Liver (tissue), 9 donors: ENCODE measurements around the gene CFAP54. TPM values are rescaled to one million over a fixed set of nuclear protein-coding genes. Genes with fewer than 3 reads are reported as not detected.
A peak's percentile ranks its signal among the peaks of the same experiment; 100 is the strongest.

Experiments used
- DNase-seq: peaks from one replicate; pipeline ENCODE4 v3.0.0-alpha.2; 2017; ENCODE audit warnings: low spot score
- H3K27ac ChIP-seq, 2 donors: one replicate each; pipeline ENCODE4 v1.7.0; 2013; ENCODE audit warnings: inconsistent platforms in 2 of 2, low read length in 2 of 2, control low read depth in 1 of 2, low read depth in 1 of 2, mild to moderate bottlenecking in 1 of 2
- H3K27me3 ChIP-seq, 4 donors: one replicate each; pipeline versions ENCODE4 v1.6.1 to v1.7.0; 2013; ENCODE audit warnings: low read length in 3 of 4, inconsistent platforms in 1 of 4, mild to moderate bottlenecking in 1 of 4, moderate library complexity in 1 of 4; ENCODE audit not compliant: control insufficient read depth in 4 of 4, insufficient read depth in 4 of 4
- H3K36me3 ChIP-seq, 4 donors: one replicate each; pipeline versions ENCODE4 v1.6.1 to v1.7.0; 2013; ENCODE audit warnings: low read length in 3 of 4, mild to moderate bottlenecking in 3 of 4, low read depth in 1 of 4, moderate library complexity in 1 of 4; ENCODE audit not compliant: control insufficient read depth in 4 of 4, insufficient read depth in 3 of 4
- H3K4me1 ChIP-seq, 4 donors: one replicate each; pipeline versions ENCODE4 v1.6.1 to v1.7.0; 2013; ENCODE audit warnings: low read length in 3 of 4, mild to moderate bottlenecking in 3 of 4, moderate library complexity in 1 of 4; ENCODE audit not compliant: control insufficient read depth in 4 of 4, insufficient read depth in 4 of 4
- H3K4me3 ChIP-seq, 3 donors: one replicate each; pipeline versions ENCODE4 v1.6.1 to v1.7.0; 2013; ENCODE audit warnings: low read length in 3 of 3, control low read depth in 1 of 3, low read depth in 1 of 3, mild to moderate bottlenecking in 1 of 3
- H3K9ac ChIP-seq, 2 donors: one replicate each; pipeline ENCODE4 v1.7.0; 2013; ENCODE audit warnings: low read length in 2 of 2, mild to moderate bottlenecking in 2 of 2, moderate library complexity in 2 of 2, control low read depth in 1 of 2, low read depth in 1 of 2
- H3K9me3 ChIP-seq, 4 donors: one replicate each; pipeline versions ENCODE4 v1.6.1 to v1.7.0; 2013; ENCODE audit warnings: low read length in 3 of 4; ENCODE audit not compliant: control insufficient read depth in 4 of 4
- ATF3 ChIP-seq: IDR thresholded peaks from 2 replicates; pipeline ENCODE4 v1.6.1; 2016; ENCODE audit warnings: antibody characterized with exemption
- CTCF ChIP-seq: fragments of 150-350 bp; IDR thresholded peaks from 2 replicates; pipeline ENCODE4 v1.5.1; 2017; ENCODE audit warnings: improper control_type of control experiment, low read depth, low read length; ENCODE audit not compliant: missing input control
- EGR1 ChIP-seq, 2 donors: IDR thresholded peaks; 2 replicates each; pipeline ENCODE4 v1.6.1; 2016 to 2018; ENCODE audit warnings: antibody characterized with exemption in 2 of 2, low read depth in 2 of 2
- FOXA2 ChIP-seq: IDR thresholded peaks from 2 replicates; pipeline ENCODE4 v1.6.1; 2016; ENCODE audit warnings: antibody characterized with exemption
- GABPA ChIP-seq, 2 donors: IDR thresholded peaks in 1 of 2; conservative IDR thresholded peaks in 1 of 2; 2 replicates each; pipeline ENCODE4 v1.6.1; 2016; ENCODE audit warnings: antibody characterized with exemption in 2 of 2, mild to moderate bottlenecking in 1 of 2, moderate library complexity in 1 of 2
- HNF4A ChIP-seq, 2 donors: conservative IDR thresholded peaks; 2 replicates each; pipeline ENCODE4 v1.6.1; 2016; ENCODE audit warnings: antibody characterized with exemption in 2 of 2, mild to moderate bottlenecking in 2 of 2
- HNF4G ChIP-seq: IDR thresholded peaks from 2 replicates; pipeline ENCODE4 v1.6.1; 2016; ENCODE audit warnings: antibody characterized with exemption
- JUND ChIP-seq, 2 donors: IDR thresholded peaks; 2 replicates each; pipeline ENCODE4 v1.6.1; 2016; ENCODE audit warnings: antibody characterized with exemption in 2 of 2
- MAX ChIP-seq: IDR thresholded peaks from 2 replicates; pipeline ENCODE4 v1.6.1; 2016; ENCODE audit warnings: antibody characterized with exemption
- NR2F2 ChIP-seq: IDR thresholded peaks from 2 replicates; pipeline ENCODE4 v1.6.1; 2016; ENCODE audit warnings: antibody characterized with exemption
- RAD21 ChIP-seq, 2 donors: IDR thresholded peaks; 2 replicates each; pipeline ENCODE4 v1.6.1; 2016; ENCODE audit warnings: antibody characterized with exemption in 2 of 2, mild to moderate bottlenecking in 2 of 2
- RXRA ChIP-seq, 2 donors: IDR thresholded peaks; 2 replicates each; pipeline ENCODE4 v1.6.1; 2017 to 2018; ENCODE audit warnings: antibody characterized with exemption in 2 of 2, mild to moderate bottlenecking in 1 of 2
- SP1 ChIP-seq: IDR thresholded peaks from 2 replicates; pipeline ENCODE4 v1.6.1; 2018; ENCODE audit warnings: antibody characterized with exemption, mild to moderate bottlenecking
- TAF1 ChIP-seq: conservative IDR thresholded peaks from 2 replicates; pipeline ENCODE4 v1.6.1; 2016; ENCODE audit warnings: antibody characterized with exemption, mild to moderate bottlenecking
- YY1 ChIP-seq: IDR thresholded peaks from 2 replicates; pipeline ENCODE4 v1.6.1; 2016; ENCODE audit warnings: antibody characterized with exemption, mild to moderate bottlenecking
- ZBTB33 ChIP-seq: IDR thresholded peaks from 2 replicates; pipeline ENCODE4 v1.6.1; 2016; ENCODE audit warnings: antibody characterized with exemption
- WGBS: extraction: QIAGEN DNeasy Blood & Tissue Kit; methylation state at CpG from one replicate; pipeline ENCODE4 v1.1.7; 2013; 5-methylcytosine and 5-hydroxymethylcytosine counted together
- polyA plus RNA-seq, 2 donors: library from polyadenylated mRNA; stranded (reverse) in 1 of 2; unstranded in 1 of 2; fragments of 200-250 nt in 1 of 2; fragments of >200 nt in 1 of 2; fragmentation: Nextera tagmentation in 1 of 2; extraction: Ambion mirVana in 1 of 2; gene quantifications; one replicate each; pipeline versions ENCODE4 v1.2.1 to v1.2.3, GENCODE V29; 2013 to 2015
- total RNA-seq, 2 donors: library from RNA; depleted of rRNA; stranded (reverse); fragments of >200 nt; gene quantifications; one replicate each; pipeline ENCODE4 v1.2.3, GENCODE V29; 2014
- donor health status: healthy.
- donor health status: healthy.
- donor health status: healthy.
- donor health status: healthy.
- donor health status: healthy.

Gene CFAP54
- total RNA-seq = under 1 TPM; 0.17 to 0.19 TPM
- polyA plus RNA-seq = under 1 TPM; 0.01 to 0.14 TPM

GRCh38 chr12:96489392-96490056 is at the start of gene CFAP54:
CFAP54 (plus strand) TSS chr12:96489577; CDS start chr12:96489610, 33 bp downstream.
- Histone ChIP-seq H3K27ac (no peak within 1 kb of the TSS), H3K27me3 (no peaks in the 10 kb centered on the region), H3K4me1 (peaks cover 0 to 7% (median 4%) of the 10 kb centered on the region in 4 donors), H3K36me3 (no peaks in the 10 kb centered on the region), H3K4me3 (peak within 1 kb of the TSS; percentile 43 to 71 (median 50)), H3K9me3 (no peaks in the 10 kb centered on the region), H3K9ac (no peak within 1 kb of the TSS)
- TF ChIP-seq SP1 = peak; percentile 27
- no peak for TF ChIP-seq NR2F2
- peak; percentile 94 for TF ChIP-seq YY1
- peak; percentile 67 to 80 for TF ChIP-seq RAD21 (IDR thresholded peaks at IDR 0.05)
- peak; percentile 81 for TF ChIP-seq CTCF
- no peak for TF ChIP-seq TAF1
- DNase-seq = peak; percentile 97
- WGBS = 4% methylated on average over 53 of the region's 53 CpGs

GRCh38 chr12:96441816-96442215 is 47.6 kb upstream of the CFAP54 start:
- 69% methylated on average over 3 of the region's 3 CpGs for WGBS
- no peak overlapping the region for H3K27ac ChIP-seq
- H3K4me1 ChIP-seq = no peaks in the 10 kb centered on the region
- DNase-seq = no peak
- no peaks in the 10 kb centered on the region for H3K9me3 ChIP-seq
- no peak overlapping the region for H3K4me3 ChIP-seq
- TF ChIP-seq GABPA (IDR thresholded peaks at IDR 0.05 in 1 of 2, conservative IDR thresholded peaks at IDR 0.05 in 1 of 2) (no peak), EGR1 (IDR thresholded peaks at IDR 0.05; ENCODE audit: low read depth in 2 of 2) (no peak), HNF4A (conservative IDR thresholded peaks at IDR 0.05) (no peak), FOXA2 (no peak), ZBTB33 (no peak), HNF4G (no peak), JUND (IDR thresholded peaks at IDR 0.05) (no peak), RAD21 (IDR thresholded peaks at IDR 0.05) (no peak), ATF3 (no peak), SP1 (no peak), RXRA (IDR thresholded peaks at IDR 0.05) (no peak), MAX (no peak)
- H3K9ac ChIP-seq = no peak overlapping the region
- H3K36me3 ChIP-seq = no peaks in the 10 kb centered on the region
- H3K27me3 ChIP-seq = no peaks in the 10 kb centered on the region
